HEK293T (cell line): Measurements from ENCODE around the gene ADCY3.

ENCODE experiments used
- CTCF ChIA-PET: fragments of 350-600 bp; formaldehyde crosslinking; extraction: SDS; loops from one replicate; lab custom pipeline; 2021; ENCODE audit warnings: antibody characterized with exemption, inconsistent platforms; lab: Yijun Ruan, JAX
- POLR2A ChIA-PET: fragments of 350-600 bp; formaldehyde crosslinking; extraction: SDS; loops from one replicate; lab custom pipeline; 2020; ENCODE audit warnings: antibody characterized with exemption, inconsistent platforms; lab: Yijun Ruan, JAX
- DNase-seq: peaks from one replicate; pipeline ENCODE4 v3.0.0; 2012; ENCODE audit warnings: mixed read lengths; ENCODE audit errors: extremely low spot score
- ARNT ChIP-seq: fragments of 450-650 bp; IDR thresholded peaks from 2 replicates; pipeline ENCODE4 v1.6.1; 2017; ENCODE audit warnings: mild to moderate bottlenecking
- BHLHE40 ChIP-seq: fragments of 450-650 bp; IDR thresholded peaks from 2 replicates; pipeline ENCODE4 v1.6.1; 2016; ENCODE audit warnings: mild to moderate bottlenecking, moderate library complexity, borderline replicate concordance
- CTBP1 ChIP-seq: fragments of 450-650 bp; IDR thresholded peaks from 2 replicates; pipeline ENCODE4 v1.6.1; 2016; ENCODE audit warnings: borderline replicate concordance
- ELF4 ChIP-seq: fragments of 450-650 bp; IDR thresholded peaks from 2 replicates; pipeline ENCODE4 v1.6.1; 2017; ENCODE audit warnings: antibody characterized with exemption
- FOXA1 ChIP-seq: fragments of 450-650 bp; IDR thresholded peaks from 2 replicates; pipeline ENCODE4 v1.6.1; 2016; ENCODE audit warnings: mild to moderate bottlenecking
- FOXK2 ChIP-seq: fragments of 450-650 bp; IDR thresholded peaks from 2 replicates; pipeline ENCODE4 v1.6.1; 2016; ENCODE audit warnings: mild to moderate bottlenecking
- FOXM1 ChIP-seq: fragments of 450-650 bp; IDR thresholded peaks from 2 replicates; pipeline ENCODE4 v1.6.1; 2017; ENCODE audit warnings: mild to moderate bottlenecking, borderline replicate concordance
- HDGF ChIP-seq: fragments of 450-650 bp; IDR thresholded peaks from 2 replicates; pipeline ENCODE4 v1.6.1; 2017; ENCODE audit warnings: antibody characterized with exemption, borderline replicate concordance
- L3MBTL2 ChIP-seq: fragments of 450-650 bp; conservative IDR thresholded peaks from 2 replicates; pipeline ENCODE4 v1.6.1; 2016; ENCODE audit warnings: mild to moderate bottlenecking
- LEF1 ChIP-seq: fragments of 450-650 bp; IDR thresholded peaks from 2 replicates; pipeline ENCODE4 v1.6.1; 2017; ENCODE audit warnings: mild to moderate bottlenecking, borderline replicate concordance
- NFRKB ChIP-seq: fragments of 450-650 bp; IDR thresholded peaks from 2 replicates; pipeline ENCODE4 v1.6.1; 2016; ENCODE audit warnings: mild to moderate bottlenecking, moderate library complexity
- PKNOX1 ChIP-seq: fragments of 450-650 bp; IDR thresholded peaks from 2 replicates; pipeline ENCODE4 v1.6.1; 2016
- SP1 ChIP-seq: fragments of 450-650 bp; IDR thresholded peaks from 2 replicates; pipeline ENCODE4 v1.6.1; 2017
- SUZ12 ChIP-seq: fragments of 450-650 bp; IDR thresholded peaks from 2 replicates; pipeline ENCODE4 v1.6.1; 2016; ENCODE audit warnings: mild to moderate bottlenecking
- TARDBP ChIP-seq: fragments of 450-650 bp; IDR thresholded peaks from 2 replicates; pipeline ENCODE4 v1.6.1; 2016
- ZNF384 ChIP-seq: fragments of 450-650 bp; IDR thresholded peaks from 2 replicates; pipeline ENCODE4 v1.6.1; 2016

Gene ADCY3

GRCh38 chr2:24860631-24861030 is 59.4 kb downstream of the ADCY3 start:
- ChIA-PET POLR2A (no interaction called here), CTCF (no interaction called here)
- TF ChIP-seq CTBP1, result no peak
- no peak for TF ChIP-seq L3MBTL2
- no peak for TF ChIP-seq TARDBP
- TF ChIP-seq PKNOX1, result no peak
- TF ChIP-seq SUZ12, result no peak
- TF ChIP-seq ARNT, result no peak
- TF ChIP-seq NFRKB, result no peak
- TF ChIP-seq FOXA1, result no peak
- TF ChIP-seq HDGF, result no peak
- no peak for TF ChIP-seq ELF4
- TF ChIP-seq LEF1, result no peak
- no peak for TF ChIP-seq FOXK2
- DNase-seq, result no peak

GRCh38 chr2:24859968-24860600 is 60.0 kb downstream of the ADCY3 start:
- TF ChIP-seq SUZ12 (no peak), L3MBTL2 (no peak), HDGF (no peak), SP1 (no peak)
- ChIA-PET CTCF (no interaction called here), POLR2A (no interaction called here)
- no peak for DNase-seq

GRCh38 chr2:24858996-24859395 is 61.0 kb downstream of the ADCY3 start:
- no peak for DNase-seq
- POLR2A ChIA-PET, result no interaction called here
- TF ChIP-seq FOXM1, result no peak
- TF ChIP-seq PKNOX1, result no peak
- no peak for TF ChIP-seq CTBP1
- TF ChIP-seq SUZ12, result no peak
- no peak for TF ChIP-seq FOXA1
- TF ChIP-seq ZNF384, result no peak
- TF ChIP-seq ARNT, result no peak
- no peak for TF ChIP-seq FOXK2
- TF ChIP-seq BHLHE40, result no peak
- TF ChIP-seq SP1, result no peak
- TF ChIP-seq LEF1, result no peak
- no peak for TF ChIP-seq TARDBP
- CTCF ChIA-PET, result no interaction called here

- no peak for TF ChIP-seq SUZ12
- TF ChIP-seq ZNF384, result 0 out of 2 replicates have a peak, but pooled peaks have one; percentile 40
- DNase-seq, result no peak
- ChIA-PET POLR2A (no interaction called here), CTCF (no interaction called here)
Observed at GRCh38 chr2:24857746-24858145, 62.3 kb downstream of the ADCY3 start.

GRCh38 chr2:24856791-24857211 is 63.2 kb downstream of the ADCY3 start:
- CTCF ChIA-PET, result no interaction called here
- TF ChIP-seq CTBP1 (no peak), NFRKB (no peak), FOXM1 (no peak), ARNT (no peak), SUZ12 (no peak), ZNF384 (no peak), L3MBTL2 (no peak), HDGF (no peak), ELF4 (no peak), LEF1 (no peak), BHLHE40 (no peak)
- no peak for DNase-seq
- POLR2A ChIA-PET, result no interaction called here

GRCh38 chr2:24855726-24856125 is 64.3 kb downstream of the ADCY3 start:
- DNase-seq, result no peak
- TF ChIP-seq L3MBTL2, result no peak
- ChIA-PET CTCF (no interaction called here), POLR2A (no interaction called here)

- CTCF ChIA-PET, result no interaction called here
- POLR2A ChIA-PET, result no interaction called here
- DNase-seq, result no peak
- TF ChIP-seq L3MBTL2, result no peak
- TF ChIP-seq CTBP1, result no peak
- TF ChIP-seq SUZ12, result no peak
- TF ChIP-seq LEF1, result no peak
- TF ChIP-seq ELF4, result no peak
Observed at GRCh38 chr2:24855022-24855622, 64.9 kb downstream of the ADCY3 start.

GRCh38 chr2:24853996-24854395 is 66.0 kb downstream of the ADCY3 start:
- no peak for DNase-seq
- ChIA-PET CTCF (no interaction called here), POLR2A (no interaction called here)
- no peak for TF ChIP-seq SUZ12
- no peak for TF ChIP-seq SP1
- no peak for TF ChIP-seq FOXM1
- TF ChIP-seq HDGF, result no peak
- TF ChIP-seq ELF4, result no peak
- TF ChIP-seq LEF1, result no peak
- no peak for TF ChIP-seq NFRKB
- TF ChIP-seq PKNOX1, result no peak
